Kidney (tissue), 14 donors: ENCODE data around the gene BOD1L2. TPM values are rescaled to one million over a fixed set of nuclear protein-coding genes. Genes with fewer than 3 reads are reported as not detected.

Experiments
- DNase-seq, 5 donors: peaks; one replicate each; pipeline ENCODE4 v3.0.0-alpha.2; 2013 to 2020
- FAIRE-seq: peaks from 2 replicates; lab custom pipeline; 2012; peaks lifted over from hg19 to GRCh38; lab: Jason Lieb, UNC
- H3K27ac ChIP-seq, 2 donors: one replicate each; pipeline ENCODE4 v1.7.0; 2013; ENCODE audit warnings: low read depth in 2 of 2, low read length in 2 of 2, inconsistent platforms in 1 of 2
- H3K27me3 ChIP-seq: one replicate; pipeline ENCODE4 v1.7.1; 2013; ENCODE audit warnings: low read length, inconsistent platforms; ENCODE audit not compliant: control insufficient read depth, insufficient read depth
- H3K36me3 ChIP-seq, 3 donors: one replicate each; pipeline versions ENCODE4 v1.7.0 to v1.7.1; 2013; ENCODE audit warnings: low read length in 3 of 3, control low read depth in 1 of 3, inconsistent platforms in 1 of 3; ENCODE audit not compliant: insufficient read depth in 3 of 3, control insufficient read depth in 2 of 3
- H3K4me1 ChIP-seq, 3 donors: one replicate each; pipeline versions ENCODE4 v1.7.0 to v1.7.1; 2013; ENCODE audit warnings: low read length in 3 of 3, inconsistent platforms in 1 of 3, low read depth in 1 of 3; ENCODE audit not compliant: control insufficient read depth in 2 of 3, insufficient read depth in 2 of 3
- H3K4me3 ChIP-seq, 3 donors: one replicate each; pipeline versions ENCODE4 v1.7.0 to v1.8.1; 2013; ENCODE audit warnings: low read length in 3 of 3, control low read depth in 1 of 3, inconsistent platforms in 1 of 3
- H3K9ac ChIP-seq, 3 donors: one replicate each; pipeline versions ENCODE4 v1.7.0 to v1.7.1; 2013; ENCODE audit warnings: low read length in 3 of 3, control low read depth in 1 of 3, inconsistent platforms in 1 of 3
- H3K9me3 ChIP-seq, 3 donors: one replicate each; pipeline versions ENCODE4 v1.7.0 to v1.7.1; 2013; ENCODE audit warnings: low read length in 3 of 3, control low read depth in 1 of 3, inconsistent platforms in 1 of 3; ENCODE audit not compliant: control insufficient read depth in 2 of 3, insufficient read depth in 1 of 3
- CTCF ChIP-seq: IDR thresholded peaks from 3 replicates; pipeline ENCODE4 v1.5.1; 2012; ENCODE audit warnings: mild to moderate bottlenecking, moderate library complexity, borderline replicate concordance; ENCODE audit not compliant: insufficient read depth; ENCODE audit errors: extremely low read depth
- intact Hi-C: fragments of 100-400 bp; cut with DNase I; formaldehyde crosslinking; loops from one replicate; pipeline ENCODE4 v1.11.1; 2022
- polyA plus RNA-seq: library from polyadenylated mRNA; stranded (reverse); fragments of 350-450 nt; fragmentation: Illumina TruSeq; extraction: RNeasy Lipid Tissue Mini Kit (QIAGEN cat#74804); gene quantifications from one replicate; pipeline ENCODE4 v1.2.3, GENCODE V29; 2014; ENCODE audit warnings: low read depth, low replicate concordance; ENCODE audit not compliant: insufficient read depth
- total RNA-seq: library from RNA; stranded (reverse); fragmentation: NEBNext Ultra II Directional; extraction: Animal tissue kit (Norgen Biotek cat#: 25700); gene quantifications from one replicate; pipeline ENCODE4 v1.2.1, GENCODE V29; 2021
- donor health status: control.
- donor health status: control.
- donor health status: control.
- donor health status: control.
- donor health status: control.
- donor health status: DM: yes; HTN: yes; CAD: no.
- donor health status: Normal renal cell carcinoma (clear cell type).

The BOD1L2 gene
- total and polyA plus RNA-seq, 2 donors from 2014 or later = not detected

- H3K36me3 ChIP-seq = no peaks in the 10 kb centered on the region
- no peaks in the 10 kb centered on the region for H3K9me3 ChIP-seq
- H3K9ac ChIP-seq = no peak overlapping the region
- H3K4me3 ChIP-seq = no peak overlapping the region
- intact Hi-C loops = no loop called here
- DNase-seq (no peak), FAIRE-seq (no peak)
- no peak overlapping the region for H3K27ac ChIP-seq
- TF ChIP-seq CTCF = no peak
- peaks cover 0 to 3% (median 0%) of the 10 kb centered on the region in 3 donors for H3K4me1 ChIP-seq
- H3K27me3 ChIP-seq = no peaks in the 10 kb centered on the region
Observed at GRCh38 chr18:57148263-57148662, 1.4 kb downstream of the BOD1L2 start.

GRCh38 chr18:57149051-57149450, 2.2 kb downstream of the BOD1L2 start:
- Histone ChIP-seq H3K4me1 (peaks cover 0 to 3% (median 0%) of the 10 kb centered on the region in 3 donors), H3K36me3 (no peaks in the 10 kb centered on the region), H3K27me3 (no peaks in the 10 kb centered on the region), H3K9ac (no peak overlapping the region), H3K4me3 (no peak overlapping the region), H3K27ac (no peak overlapping the region), H3K9me3 (no peaks in the 10 kb centered on the region)
- FAIRE-seq (no peak), DNase-seq (no peak)
- intact Hi-C loops = no loop called here
- TF ChIP-seq CTCF = no peak

GRCh38 chr18:57149531-57149930, 2.6 kb downstream of the BOD1L2 start:
- H3K27me3 ChIP-seq = no peaks in the 10 kb centered on the region
- DNase-seq (peak in 1 of 5 donors; percentile 22), FAIRE-seq (no peak)
- no peak for TF ChIP-seq CTCF
- no peak overlapping the region for H3K9ac ChIP-seq
- peaks cover 0 to 5% (median 0%) of the 10 kb centered on the region in 3 donors for H3K4me1 ChIP-seq
- H3K27ac ChIP-seq = no peak overlapping the region
- no peaks in the 10 kb centered on the region for H3K9me3 ChIP-seq
- intact Hi-C loops = no loop called here
- H3K36me3 ChIP-seq = no peaks in the 10 kb centered on the region
- no peak overlapping the region for H3K4me3 ChIP-seq

GRCh38 chr18:57150081-57150480, 3.2 kb downstream of the BOD1L2 start:
- H3K4me3 ChIP-seq = no peak overlapping the region
- no peaks in the 10 kb centered on the region for H3K9me3 ChIP-seq
- no peaks in the 10 kb centered on the region for H3K36me3 ChIP-seq
- intact Hi-C loops = no loop called here
- no peak for TF ChIP-seq CTCF
- H3K27ac ChIP-seq = no peak overlapping the region
- H3K4me1 ChIP-seq = peaks cover 0 to 5% (median 0%) of the 10 kb centered on the region in 3 donors
- DNase-seq = no peak
- no peak overlapping the region for H3K9ac ChIP-seq
- FAIRE-seq = no peak
- H3K27me3 ChIP-seq = no peaks in the 10 kb centered on the region
